NT2/D1 (cell line): ENCODE results near the gene PSMG4.

Source experiments
- SUZ12 ChIP-seq: IDR thresholded peaks from 2 replicates; pipeline ENCODE4 v1.6.1; 2011; ENCODE audit not compliant: insufficient read length, insufficient read depth; ENCODE audit errors: extremely low read depth
- YY1 ChIP-seq: IDR thresholded peaks from 2 replicates; pipeline ENCODE4 v1.6.1; 2011; ENCODE audit not compliant: insufficient read length, insufficient read depth
- ZNF274 ChIP-seq: IDR thresholded peaks from 2 replicates; pipeline ENCODE4 v1.6.1; 2011; ENCODE audit warnings: mild to moderate bottlenecking, low read depth, low read length

DNA sequence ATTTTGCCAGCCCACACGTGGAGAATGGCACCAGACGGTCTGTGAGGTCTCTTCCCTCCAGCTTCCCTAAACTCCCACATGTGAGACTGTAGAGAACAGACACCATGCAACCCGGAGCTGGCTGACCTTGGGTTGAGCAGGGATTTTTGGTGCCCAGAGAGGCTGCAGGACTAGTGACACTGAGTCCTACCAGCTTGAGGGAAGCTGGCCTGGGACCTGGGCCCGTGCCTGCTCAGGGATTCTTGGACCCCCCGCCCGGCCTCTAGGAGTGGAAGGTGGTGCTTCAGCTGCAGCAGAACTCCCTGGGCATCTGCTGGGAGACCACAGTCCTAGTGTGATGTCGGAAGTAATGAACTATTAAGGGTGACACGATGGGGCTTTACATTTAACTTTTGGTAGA lies 3.2 kb downstream of the PSMG4 start:
- TF ChIP-seq YY1 (no peak), SUZ12 (no peak), ZNF274 (no peak)
